NCI-H1694 (cell line): ENCODE data around the gene SPO11.

ENCODE experiments used
- DNase-seq: peaks from one replicate; lab custom pipeline; 2025; lab: John Stamatoyannopoulos, UW

SPO11 gene

GRCh38 chr20:57391439-57392301 is 62.1 kb downstream of the SPO11 start:
- no peak for DNase-seq

GRCh38 chr20:57392512-57393271 is 63.1 kb downstream of the SPO11 start:
- no peak for DNase-seq
